Gastroesophageal sphincter (tissue), 3 donors: ENCODE results near the gene ZNF385A.

Source experiments
- CTCF ChIP-seq, 4 experiments: fragments of 200-600 bp in 2 of 4; fragments of 450-650 bp in 2 of 4; sonication (generic) in 1 of 4; IDR thresholded peaks; one replicate each; pipeline ENCODE4 v1.5.1; 2017 to 2019; ENCODE audit warnings: antibody characterized with exemption in 4 of 4, mild to moderate bottlenecking in 2 of 4, moderate library complexity in 2 of 4
- EP300 ChIP-seq: sonication (generic); formaldehyde crosslinking; IDR thresholded peaks from one replicate; pipeline ENCODE4 v1.6.1; 2017; ENCODE audit warnings: antibody characterized with exemption, mild to moderate bottlenecking
- POLR2AphosphoS5 ChIP-seq: sonication (generic); formaldehyde crosslinking; IDR thresholded peaks from one replicate; pipeline ENCODE4 v1.6.1; 2017; ENCODE audit warnings: antibody characterized with exemption

- TF ChIP-seq CTCF (IDR thresholded peaks at IDR 0.05), result no peak
- no peak for TF ChIP-seq EP300
- TF ChIP-seq POLR2AphosphoS5, result no peak
Observed at GRCh38 chr12:54389134-54389508, 4.6 kb upstream of the ZNF385A start.
